Mucosa of gallbladder (tissue), 1 donor: ENCODE measurements around the gene RAB39A. TPM values are rescaled to one million over a fixed set of nuclear protein-coding genes. Genes with fewer than 3 reads are reported as not detected.

Source experiments
- total RNA-seq: library from RNA; stranded (reverse); gene quantifications from one replicate; pipeline ENCODE4 v1.2.1, GENCODE V29; 2021
- donor health status: DM: no; HTN: no; CAD: no.

The RAB39A gene
- total RNA-seq, 1 donor from 2014 or later, result 1.6 TPM

Other genes with a start within 250 kb of the RAB39A start
- not detected for gene SLN, start 216.4 kb upstream of the RAB39A start, total RNA-seq
- 22.0 TPM for gene SLC35F2, start 69.7 kb upstream of the RAB39A start, total RNA-seq
- gene CUL5, start 80.5 kb downstream of the RAB39A start, total RNA-seq, result 36.8 TPM
- 34.3 TPM for gene ACAT1, start 193.1 kb downstream of the RAB39A start, total RNA-seq